Left lobe of liver (tissue), 2 donors: ENCODE results near the gene UBE2E2. TPM values are rescaled to one million over a fixed set of nuclear protein-coding genes. Genes with fewer than 3 reads are reported as not detected.
"Not testable (repeated sequence)": the region's sequence is repeated elsewhere in the genome, so short reads cannot be mapped to it uniquely, and the experiment has no call there.

Experiments used
- ATAC-seq: fragments of 200-7000 bp; cut with Tn5 transposase; one replicate; pipeline ENCODE4 v1.9.1; 2020; ENCODE audit warnings: mild to moderate bottlenecking, moderate library complexity
- DNase-seq: peaks from one replicate; pipeline ENCODE4 v3.0.0-alpha.2; 2020; ENCODE audit warnings: low spot score
- total RNA-seq: library from RNA; stranded (reverse); gene quantifications from one replicate; pipeline ENCODE4 v1.2.1, GENCODE V29; 2021
- donor health status: DM: no; HTN: no; CAD: no; lungs with moderate emphysema.
- donor health status: DM: no; HTN: yes; CAD: no.

UBE2E2 gene
- total RNA-seq, 1 donor from 2014 or later: 14.4 TPM

DNA sequence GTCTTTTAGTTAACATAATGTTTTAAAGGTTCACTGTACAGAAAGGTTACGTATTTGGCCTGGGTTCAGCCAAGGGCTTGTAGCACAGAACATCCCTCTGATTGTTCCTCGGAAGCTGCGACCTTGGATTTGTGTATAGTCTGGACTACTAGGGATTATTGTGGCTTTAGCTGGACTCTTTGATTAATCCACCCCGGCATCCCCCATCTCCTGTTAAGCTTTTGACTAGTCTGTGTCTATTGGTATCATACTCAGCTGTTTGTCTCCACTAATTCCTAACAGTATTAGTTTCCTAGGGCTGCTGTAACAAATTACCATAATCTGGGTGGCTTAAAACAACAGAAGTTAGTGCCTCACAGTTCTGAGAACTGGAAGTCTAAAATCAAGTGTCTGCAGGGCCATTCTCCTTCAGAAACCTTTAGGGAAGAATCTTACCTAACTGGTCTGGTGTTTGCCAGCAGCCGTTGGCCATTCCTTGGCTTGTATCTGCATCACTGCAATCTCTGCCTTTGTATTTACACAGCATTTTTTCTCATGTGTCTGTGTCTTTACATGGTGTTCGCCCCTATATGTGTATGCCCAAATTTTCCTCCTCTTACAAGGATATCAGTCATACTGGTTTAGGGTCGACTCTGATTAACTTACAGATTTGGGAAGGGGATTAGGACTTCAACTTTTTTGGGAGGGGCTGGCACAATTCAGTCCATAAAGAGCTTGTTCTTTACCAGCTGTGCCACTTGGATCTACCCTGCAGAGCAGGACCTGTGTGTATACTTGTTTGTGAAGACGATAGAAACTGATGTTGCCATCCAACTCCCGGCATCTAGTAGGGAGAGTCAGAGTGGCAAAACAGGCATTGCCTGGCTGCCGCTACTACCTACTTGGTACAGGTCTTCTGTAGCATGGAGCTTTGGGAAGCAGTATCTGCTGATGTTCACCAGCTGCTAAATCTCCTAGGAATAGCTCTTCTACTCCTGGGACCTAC lies 117.8 kb downstream of the UBE2E2 start:
- no peak for DNase-seq
- no peak for ATAC-seq

GRCh38 chr3:23324745-23325144 lies 121.6 kb downstream of the UBE2E2 start:
- ATAC-seq (no peak), DNase-seq (no peak)

- ATAC-seq (no peak), DNase-seq (no peak)
Measured at GRCh38 chr3:23325466-23326065, 122.4 kb downstream of the UBE2E2 start.

GRCh38 chr3:23329471-23330105 lies 126.5 kb downstream of the UBE2E2 start:
- no peak for DNase-seq
- no peak for ATAC-seq

GRCh38 chr3:23330568-23330967 lies 127.4 kb downstream of the UBE2E2 start:
- DNase-seq: no peak
- no peak for ATAC-seq

DNA sequence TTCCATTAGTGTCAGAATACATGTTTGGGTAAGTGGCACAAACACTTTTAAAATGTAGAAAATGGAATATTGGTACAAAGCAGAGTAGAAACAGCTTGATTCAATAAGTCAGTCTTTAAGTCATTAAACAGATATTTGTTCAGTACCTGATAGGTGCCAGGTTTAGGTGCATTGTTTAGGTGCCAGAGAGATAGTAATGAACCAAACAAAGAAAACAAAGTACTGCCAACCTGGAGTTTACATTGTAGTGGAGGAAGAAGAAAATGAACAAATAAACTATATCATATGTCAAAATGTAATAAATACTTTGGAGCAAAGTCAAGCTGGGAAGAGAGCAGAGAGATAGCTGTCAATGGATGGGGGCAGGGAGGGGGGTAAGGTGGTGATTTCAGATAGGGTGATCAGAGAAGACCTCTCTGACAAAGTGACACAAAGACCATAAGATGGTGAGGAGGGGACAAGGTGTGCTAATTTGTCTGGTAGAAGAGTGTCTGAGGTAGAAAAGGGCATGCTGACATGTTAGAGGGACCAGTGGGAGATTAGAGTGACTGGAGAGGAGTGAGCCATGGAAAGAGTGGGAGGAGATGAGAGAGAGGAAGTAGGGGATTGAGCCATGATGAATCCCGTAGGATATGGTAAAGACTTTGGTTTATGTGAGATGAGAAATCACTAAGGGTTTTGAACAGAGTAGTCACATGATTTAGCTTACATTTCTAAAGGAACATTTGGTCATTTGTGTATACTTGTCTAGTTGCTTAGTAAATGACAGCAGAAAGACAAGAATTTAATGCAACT lies 128.2 kb downstream of the UBE2E2 start:
- ATAC-seq (no peak), DNase-seq (no peak)

GRCh38 chr3:23333633-23334032 lies 130.5 kb downstream of the UBE2E2 start:
- no peak for ATAC-seq
- no peak for DNase-seq

GRCh38 chr3:23336853-23337252 lies 133.7 kb downstream of the UBE2E2 start:
- not testable (repeated sequence) for ATAC-seq

DNA sequence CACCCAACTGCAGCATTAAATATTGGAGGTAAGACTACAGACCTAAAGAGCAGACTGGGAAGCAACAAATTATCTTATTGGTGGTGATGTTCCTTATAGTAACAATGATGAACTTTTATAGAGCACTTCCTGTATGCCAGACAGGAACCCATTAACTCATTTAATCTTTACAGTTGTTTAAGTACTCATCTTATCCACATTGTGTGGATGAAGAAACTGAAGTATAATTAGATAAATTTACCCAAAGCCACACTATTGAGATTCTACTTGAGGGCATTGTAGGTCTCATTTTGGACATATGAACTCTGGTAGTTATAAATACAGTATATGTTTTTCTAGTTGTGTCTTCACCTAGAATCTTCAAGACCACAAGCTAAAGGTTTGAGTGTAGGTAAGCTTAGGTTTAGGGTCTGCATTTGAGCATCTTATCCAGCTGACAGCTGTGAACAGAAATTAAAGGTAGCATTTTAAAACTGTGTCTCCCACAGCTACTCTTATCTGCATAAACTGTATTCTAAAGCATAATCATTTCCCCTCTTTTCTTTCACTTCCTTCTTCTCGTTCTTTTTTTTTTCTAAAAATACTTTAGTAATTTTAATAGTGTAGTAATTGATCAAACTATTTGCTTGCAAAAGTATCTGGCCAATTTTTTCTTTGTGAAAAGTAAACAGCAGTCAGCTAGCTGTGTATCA lies 138.2 kb downstream of the UBE2E2 start:
- DNase-seq (no peak), ATAC-seq (no peak)

More at GRCh38 chr3:23336853-23337252, 133.7 kb downstream of the UBE2E2 start:
- DNase-seq: not testable (repeated sequence)

- ATAC-seq: no peak
Measured at GRCh38 chr3:23342343-23342742, 139.2 kb downstream of the UBE2E2 start.

DNA sequence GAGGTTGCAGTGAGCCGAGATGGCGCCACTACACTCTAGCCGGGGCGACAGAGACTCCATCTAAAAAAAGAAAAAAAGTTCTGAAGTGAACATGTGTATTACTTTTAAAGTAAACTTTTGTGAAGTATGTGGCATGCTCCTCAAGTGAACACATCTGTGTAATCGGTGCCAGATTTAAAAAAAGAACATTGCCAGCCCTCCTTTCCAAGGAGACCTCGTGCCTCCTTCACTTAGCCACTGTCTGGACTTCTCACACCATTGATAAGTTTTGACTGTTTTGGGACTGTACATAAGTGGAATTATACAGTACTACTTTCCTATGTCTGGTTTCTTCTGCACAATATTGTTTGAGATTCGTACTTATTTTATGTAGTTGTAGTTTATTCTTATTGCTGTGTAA lies 140.4 kb downstream of the UBE2E2 start:
- no peak for DNase-seq
- ATAC-seq: no peak

More at GRCh38 chr3:23342343-23342742, 139.2 kb downstream of the UBE2E2 start:
- no peak for DNase-seq

DNA sequence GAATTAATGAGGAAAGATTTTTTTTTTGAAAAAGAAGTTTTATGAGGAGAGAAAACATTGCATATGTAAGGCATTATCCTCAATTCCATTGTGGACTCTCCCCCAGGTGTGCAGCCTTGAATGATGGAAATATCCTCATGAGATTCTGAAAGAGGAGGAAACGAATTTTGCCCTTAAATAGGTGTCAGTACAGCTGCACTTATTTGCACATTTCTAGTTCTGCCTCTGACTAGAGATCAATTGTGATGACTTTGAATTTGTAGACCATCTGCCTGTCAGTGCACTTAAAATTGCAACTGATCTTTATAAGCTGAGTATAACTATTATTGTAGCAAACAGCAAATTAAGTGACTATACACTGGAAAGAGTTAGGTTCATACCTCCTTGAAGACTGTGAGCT lies 141.8 kb downstream of the UBE2E2 start:
- no peak for DNase-seq
- no peak for ATAC-seq

- ATAC-seq: not testable (repeated sequence)
Measured at GRCh38 chr3:23349444-23349843, 146.3 kb downstream of the UBE2E2 start.

DNA sequence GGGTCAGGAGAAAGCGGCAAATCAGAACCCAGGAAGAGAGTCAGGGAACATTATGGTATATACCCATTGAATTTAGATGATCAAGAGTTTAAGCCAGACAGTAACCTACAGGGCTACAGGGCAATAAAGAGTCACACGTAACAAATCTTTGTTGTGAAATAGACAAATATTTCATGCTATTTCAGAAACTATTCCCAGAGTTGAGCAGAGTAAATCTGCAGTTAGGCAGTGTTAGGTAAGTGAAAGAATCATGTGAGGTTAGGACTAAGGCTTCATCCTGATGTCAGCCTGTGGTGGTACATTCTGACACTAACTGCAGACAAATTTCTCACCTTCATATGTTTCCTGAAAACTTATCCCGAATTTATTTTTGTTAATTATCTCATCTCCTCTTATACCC lies 153.0 kb downstream of the UBE2E2 start:
- ATAC-seq (peak; percentile 87), DNase-seq (no peak)

More at GRCh38 chr3:23349444-23349843, 146.3 kb downstream of the UBE2E2 start:
- DNase-seq: not testable (repeated sequence)

DNA sequence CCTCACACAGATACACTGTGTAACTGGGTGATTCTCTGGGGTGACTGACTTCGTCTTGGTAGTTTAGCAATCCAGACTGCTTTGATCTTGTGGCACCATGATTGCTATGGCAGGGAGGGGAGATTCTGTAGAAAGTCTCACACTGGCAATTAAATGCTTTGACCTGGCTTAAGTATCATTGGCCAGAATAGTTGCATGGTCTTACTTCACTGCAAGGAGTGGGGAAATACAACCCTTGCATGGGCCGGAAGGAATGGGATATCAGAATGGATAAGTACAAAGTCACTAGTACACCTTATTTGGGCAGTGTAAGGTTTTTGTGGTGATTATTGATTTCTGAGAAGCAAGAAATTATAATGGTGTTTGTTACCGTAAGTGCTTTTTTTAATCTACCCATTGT lies 153.8 kb downstream of the UBE2E2 start:
- DNase-seq (no peak), ATAC-seq (no peak)

GRCh38 chr3:23359116-23359515 lies 156.0 kb downstream of the UBE2E2 start:
- DNase-seq: no peak
- no peak for ATAC-seq

GRCh38 chr3:23365066-23365465 lies 161.9 kb downstream of the UBE2E2 start:
- ATAC-seq (no peak), DNase-seq (no peak)

DNA sequence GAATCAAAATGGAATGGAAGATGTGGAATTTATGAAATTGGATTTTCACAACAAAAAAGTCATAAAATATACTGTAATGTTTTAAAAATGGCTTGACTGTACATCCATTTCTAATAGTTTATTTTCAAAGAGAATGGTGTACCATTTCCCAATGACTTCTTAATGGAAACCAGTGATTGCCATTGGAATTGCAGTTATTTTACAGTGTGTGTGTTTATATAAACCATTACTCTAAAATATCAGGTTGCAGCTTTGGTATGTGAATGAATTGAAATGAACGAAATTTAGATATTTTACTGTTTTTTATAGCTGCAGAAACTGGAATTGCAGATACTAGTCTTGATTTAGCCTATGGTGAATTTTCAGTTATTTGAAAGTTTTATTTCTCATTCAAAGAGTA lies 165.6 kb downstream of the UBE2E2 start:
- no peak for DNase-seq
- ATAC-seq: no peak

DNA sequence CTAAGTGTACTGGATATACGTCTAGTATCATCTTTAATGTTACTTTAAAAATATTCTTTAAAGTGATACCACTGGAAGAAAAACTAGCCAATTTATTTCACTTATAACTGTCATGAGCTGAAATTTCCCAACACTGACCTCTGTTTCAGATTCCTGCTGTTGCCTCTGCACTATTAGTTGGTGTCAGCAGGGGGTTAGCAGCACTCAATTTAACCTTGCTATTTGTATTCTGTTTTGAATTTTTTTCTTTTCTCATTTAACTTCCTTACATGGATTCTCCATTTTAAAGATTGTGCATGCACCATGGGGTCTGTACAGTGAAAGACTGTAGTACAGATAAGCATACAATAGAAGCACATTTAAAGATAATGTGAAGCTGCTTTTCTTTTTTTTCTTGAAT lies 169.2 kb downstream of the UBE2E2 start:
- peak; percentile 64 for ATAC-seq

More for the DNA sequence above, 169.2 kb downstream of the UBE2E2 start:
- DNase-seq: no peak
